HG02763 (cell line): ENCODE measurements around the gene MUC4.
"Not testable (repeated sequence)": the region's sequence is repeated elsewhere in the genome, so short reads cannot be mapped to it uniquely, and the experiment has no call there.

ENCODE experiments used
- ATAC-seq: cut with Tn5 transposase; IDR thresholded peaks from one replicate; pipeline ENCODE4 v1.9.1; 2021; ENCODE audit warnings: mild to moderate bottlenecking, moderate library complexity; ENCODE audit not compliant: unreplicated experiment

The MUC4 gene

DNA sequence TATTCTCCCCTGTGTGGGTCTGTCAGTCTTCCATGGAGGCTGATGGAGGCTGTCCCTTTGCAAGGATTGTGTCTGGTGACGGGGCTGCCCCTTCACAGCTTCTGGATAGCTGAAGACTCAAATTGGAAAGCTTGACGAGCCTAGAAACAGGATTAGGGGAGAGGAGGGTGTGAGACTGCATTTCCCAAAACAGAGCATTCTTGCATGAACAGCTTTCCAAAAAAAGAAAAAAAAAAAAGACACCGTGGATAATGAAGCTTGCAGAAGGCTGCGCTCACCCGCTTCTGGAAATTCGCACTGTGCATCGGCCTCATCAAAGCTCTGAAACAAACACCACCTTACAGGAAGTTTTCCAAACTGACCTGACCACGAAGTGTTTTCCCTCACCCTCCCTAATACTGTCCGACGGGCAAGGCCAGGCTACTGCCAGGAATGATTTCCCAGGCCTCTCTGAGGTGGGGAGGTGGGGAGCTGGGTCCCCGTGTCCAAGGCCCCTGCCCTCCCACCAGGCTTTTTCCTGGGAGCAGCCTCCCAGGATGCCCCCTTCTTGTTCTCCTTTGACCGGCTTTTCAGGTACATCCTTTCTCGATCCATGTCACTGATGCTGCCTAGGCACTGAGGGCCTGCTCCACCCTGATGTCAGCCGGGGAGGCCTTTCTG lies 24.9 kb upstream of the MUC4 start:
- no peak for ATAC-seq

- ATAC-seq = no peak
These were observed 24.1 kb upstream of the MUC4 start for GRCh38 chr3:195835791-195836190.

- no peak for ATAC-seq
These were observed 23.2 kb upstream of the MUC4 start for GRCh38 chr3:195834675-195835583.

DNA sequence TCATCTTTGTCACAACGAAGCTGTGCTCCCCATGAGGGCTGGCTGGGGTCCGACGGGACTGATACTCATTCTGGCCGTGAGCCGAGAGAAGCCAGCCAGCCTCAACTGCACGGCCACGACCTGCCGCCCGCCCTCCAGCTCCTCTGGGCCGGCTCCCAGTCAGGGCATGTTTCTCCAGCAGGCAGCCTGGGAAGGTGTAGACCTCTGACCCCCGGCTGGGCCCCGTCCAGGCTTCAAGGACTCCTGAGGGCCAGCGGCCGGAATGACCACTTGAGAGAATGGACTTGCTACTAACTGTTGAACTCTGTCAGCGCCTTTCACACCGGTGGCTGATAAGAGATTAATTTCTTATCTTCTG lies 18.1 kb upstream of the MUC4 start:
- no peak for ATAC-seq

GRCh38 chr3:195828762-195829161 lies 17.0 kb upstream of the MUC4 start:
- no peak for ATAC-seq

GRCh38 chr3:195825857-195826804 lies 14.4 kb upstream of the MUC4 start:
- ATAC-seq = no peak

GRCh38 chr3:195825191-195825588 lies 13.5 kb upstream of the MUC4 start:
- ATAC-seq = no peak

DNA sequence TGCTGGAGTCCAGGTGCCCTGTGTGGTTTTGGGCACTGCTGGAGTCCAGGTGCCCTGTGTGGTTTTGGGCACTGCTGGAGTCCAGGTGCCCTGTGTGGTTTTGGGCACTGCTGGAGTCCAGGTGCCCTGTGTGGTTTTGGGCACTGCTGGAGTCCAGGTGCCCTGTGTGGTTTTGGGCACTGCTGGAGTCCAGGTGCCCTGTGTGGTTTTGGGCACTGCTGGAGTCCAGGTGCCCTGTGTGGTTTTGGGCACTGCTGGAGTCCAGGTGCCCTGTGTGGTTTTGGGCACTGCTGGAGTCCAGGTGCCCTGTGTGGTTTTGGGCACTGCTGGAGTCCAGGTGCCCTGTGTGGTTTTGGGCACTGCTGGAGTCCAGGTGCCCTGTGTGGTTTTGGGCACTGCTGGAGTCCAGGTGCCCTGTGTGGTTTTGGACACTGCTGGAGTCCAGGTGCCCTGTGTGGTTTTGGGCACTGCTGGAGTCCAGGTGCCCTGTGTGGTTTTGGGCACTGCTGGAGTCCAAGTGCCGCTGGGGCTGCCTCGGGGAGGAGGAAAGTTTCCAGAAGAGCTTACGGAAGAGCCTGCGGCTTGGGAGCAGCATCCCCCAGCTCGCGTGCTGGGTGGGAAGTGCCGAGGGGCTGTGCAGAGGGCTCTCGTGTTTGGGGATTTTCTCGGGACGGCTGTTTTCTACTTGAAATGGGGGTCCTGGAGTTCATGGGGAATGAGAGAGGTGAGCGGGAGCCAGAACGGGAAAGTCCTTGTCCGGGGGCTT lies 12.9 kb upstream of the MUC4 start:
- ATAC-seq = not testable (repeated sequence)

DNA sequence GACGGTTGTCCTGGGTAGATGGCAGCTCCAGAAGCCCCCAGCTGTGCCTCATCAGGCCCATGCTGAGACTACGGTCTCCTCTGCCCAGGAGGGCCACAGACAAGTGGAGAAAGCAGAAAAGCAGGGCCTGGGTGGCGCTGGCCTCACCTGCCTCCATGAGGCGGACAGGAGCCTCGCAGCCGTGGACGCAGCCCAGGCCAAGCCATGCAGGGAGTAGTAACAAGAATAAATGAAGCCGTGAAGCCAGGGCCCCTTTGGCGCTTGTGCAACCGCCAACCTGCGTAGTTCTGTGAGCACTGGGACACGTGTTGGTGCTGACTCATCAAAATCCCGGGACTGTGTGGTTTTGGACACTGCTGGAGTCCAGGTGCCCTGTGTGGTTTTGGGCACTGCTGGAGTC lies 12.3 kb upstream of the MUC4 start:
- no peak for ATAC-seq

DNA sequence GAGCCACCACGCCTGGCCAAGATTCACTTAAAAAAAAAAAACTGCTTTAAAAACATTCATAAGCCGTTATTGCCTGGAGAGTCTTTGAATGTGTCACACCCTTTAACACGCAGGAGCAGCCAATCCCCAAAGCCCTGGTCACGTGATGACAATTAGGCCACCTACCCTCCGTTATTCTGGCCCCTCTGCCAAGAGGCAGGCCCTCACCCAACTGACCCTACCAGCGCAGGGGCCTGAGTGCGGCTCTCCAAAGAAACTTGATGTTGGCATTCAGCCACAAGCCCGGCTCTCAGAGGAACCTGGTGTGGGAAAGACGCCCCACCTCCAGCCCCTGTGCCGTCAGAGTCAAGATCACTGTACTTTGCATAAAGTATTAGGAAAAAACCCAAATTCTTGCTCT lies 11.6 kb upstream of the MUC4 start:
- ATAC-seq = no peak

DNA sequence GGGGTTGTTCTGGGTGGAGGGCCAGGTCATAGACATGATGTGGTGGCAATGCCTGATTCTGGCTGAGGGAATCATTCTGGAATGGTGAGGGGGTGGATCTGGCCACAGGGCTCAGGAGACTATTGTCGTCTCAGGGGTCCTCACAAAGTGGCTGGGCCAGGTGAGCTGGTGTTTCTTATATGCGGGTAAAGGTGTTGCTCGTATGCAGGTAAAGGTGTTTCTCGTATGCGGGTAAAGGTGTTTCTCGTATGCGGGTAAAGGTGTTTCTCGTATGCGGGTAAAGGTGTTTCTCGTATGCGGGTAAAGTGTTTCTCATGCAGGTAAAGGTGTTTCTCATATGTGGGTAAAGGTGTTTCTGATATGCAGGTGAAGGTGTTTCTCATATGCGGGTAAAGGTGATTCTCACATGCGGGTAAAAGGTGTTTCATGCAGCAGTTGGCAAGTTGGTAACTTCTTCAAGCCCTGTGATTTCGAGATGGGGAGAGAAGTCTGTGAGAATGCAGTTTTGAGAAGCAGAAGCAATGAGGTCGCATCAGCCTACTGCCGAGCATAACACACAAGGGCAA lies 10.5 kb upstream of the MUC4 start:
- no peak for ATAC-seq

- ATAC-seq = no peak
These were observed 9.8 kb upstream of the MUC4 start for GRCh38 chr3:195821403-195822130.

GRCh38 chr3:195820901-195821300 lies 9.2 kb upstream of the MUC4 start:
- ATAC-seq = no peak

- ATAC-seq = no peak
These were observed 8.5 kb upstream of the MUC4 start for GRCh38 chr3:195820186-195820585.

DNA sequence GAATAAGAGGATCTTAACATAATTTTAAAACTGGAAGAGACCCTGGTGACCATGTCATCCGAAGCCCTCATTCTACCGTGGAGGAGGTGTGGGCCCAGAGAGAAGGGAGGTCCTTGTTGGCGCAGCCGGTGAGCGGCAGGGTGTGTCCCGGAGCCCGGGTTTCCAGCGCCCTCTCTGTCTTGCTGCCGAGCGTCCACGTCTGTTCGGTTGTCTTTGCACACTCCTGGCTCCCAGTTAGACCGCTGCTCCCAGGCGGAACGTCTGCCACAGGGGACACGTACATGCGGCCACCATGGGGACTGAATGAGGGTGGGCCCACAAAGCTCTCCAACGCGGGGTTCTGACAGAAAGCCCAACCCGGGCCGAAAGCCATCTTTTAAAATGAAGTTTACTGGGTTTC lies 6.6 kb upstream of the MUC4 start:
- ATAC-seq = no peak

DNA sequence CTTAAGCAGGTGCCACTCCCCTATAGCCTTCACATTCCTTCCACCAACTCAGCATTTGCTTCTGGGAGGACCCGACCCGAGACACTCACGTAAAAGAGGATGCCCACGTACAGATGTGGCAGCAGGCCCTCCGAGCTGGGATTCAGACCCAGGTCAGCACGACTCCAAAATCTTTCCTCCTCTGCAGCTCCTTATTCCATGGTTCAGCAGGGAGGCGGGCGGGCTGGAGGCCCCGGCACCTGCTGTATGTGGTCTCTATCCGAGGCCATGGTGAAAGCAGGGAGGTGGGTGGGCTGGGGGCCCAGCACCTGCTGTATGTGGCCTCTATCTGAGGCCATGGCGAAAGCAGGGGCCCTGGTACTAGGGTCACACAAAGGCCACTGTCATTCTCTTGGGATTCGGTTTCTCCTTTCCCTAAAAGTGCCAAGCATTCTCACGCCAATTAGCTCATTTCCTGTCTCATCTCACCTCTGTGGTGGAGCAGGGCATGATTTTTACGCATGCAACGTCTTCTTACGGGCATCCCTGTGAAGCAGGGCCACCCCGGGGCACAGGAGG lies 5.9 kb upstream of the MUC4 start:
- ATAC-seq = no peak

DNA sequence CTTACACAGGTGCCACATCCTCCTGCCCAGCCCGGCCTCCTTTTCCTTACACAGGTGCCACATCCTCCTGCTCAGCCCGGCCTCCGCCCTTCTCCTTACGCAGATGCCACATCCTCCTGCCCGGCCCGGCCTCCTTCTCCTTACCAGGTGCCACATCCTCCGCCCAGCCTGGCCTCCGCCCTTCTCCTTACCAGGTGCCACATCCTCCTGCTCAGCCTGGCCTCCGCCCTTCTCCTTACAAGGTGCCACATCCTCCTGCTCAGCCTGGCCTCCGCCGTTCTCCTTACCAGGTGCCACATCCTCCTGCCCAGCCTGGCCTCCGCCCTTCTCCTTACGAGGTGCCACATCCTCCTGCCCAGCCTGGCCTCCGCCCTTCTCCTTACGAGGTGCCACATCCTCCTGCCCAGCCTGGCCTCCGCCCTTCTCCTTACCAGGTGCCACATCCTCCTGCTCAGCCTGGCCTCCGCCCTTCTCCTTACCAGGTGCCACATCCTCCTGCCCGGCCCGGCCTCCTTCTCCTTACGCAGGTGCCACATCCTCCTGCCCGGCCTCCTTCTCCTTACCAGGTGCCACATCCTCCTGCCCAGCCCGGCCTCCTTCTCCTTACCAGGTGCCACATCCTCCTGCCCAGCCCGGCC lies 4.7 kb upstream of the MUC4 start:
- not testable (repeated sequence) for ATAC-seq

DNA sequence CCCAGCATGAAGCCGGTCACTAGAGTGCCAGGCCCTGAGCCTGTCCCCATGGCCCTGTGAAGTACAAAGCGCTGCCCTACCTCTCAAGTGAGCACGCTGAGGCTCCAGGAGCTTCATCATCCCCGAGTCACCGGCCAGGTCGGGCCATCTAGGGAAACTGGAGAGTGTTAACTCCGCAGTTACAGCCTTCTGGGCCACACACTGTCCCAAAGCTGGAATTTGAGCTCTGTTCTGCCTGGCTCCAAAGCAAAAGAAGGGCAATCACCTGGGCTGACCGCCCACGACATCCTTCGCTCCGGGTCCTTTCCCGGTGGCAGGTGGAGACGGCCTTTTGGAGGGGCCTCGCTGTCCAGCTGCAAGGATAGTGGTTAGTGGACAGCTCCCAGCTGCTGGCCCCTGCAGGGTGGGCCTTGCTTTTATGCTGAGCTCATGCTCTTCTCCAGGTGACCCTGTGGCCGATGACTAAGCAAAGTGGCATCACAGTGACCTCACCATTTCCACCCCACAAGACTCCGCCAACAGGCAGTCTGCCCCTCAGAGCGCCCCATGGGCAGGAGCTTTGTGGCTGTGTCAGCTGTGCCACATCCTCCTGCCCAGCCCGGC lies 3.5 kb upstream of the MUC4 start:
- no peak for ATAC-seq
